Lower leg skin (tissue), 3 donors: ENCODE data around the gene CFDP1.

Experiments
- POLR2A ChIP-seq, 2 donors: fragments of 450-650 bp; IDR thresholded peaks; one replicate each; pipeline ENCODE4 v1.6.1; 2016 to 2017; ENCODE audit warnings: antibody characterized with exemption in 2 of 2, mild to moderate bottlenecking in 1 of 2, moderate library complexity in 1 of 2
- TF ChIP-seq, protein P1 (sequence below), 3 donors: fragments of 450-650 bp; IDR thresholded peaks; one replicate each; pipeline ENCODE4 v1.5.1; 2016; ENCODE audit warnings: antibody characterized with exemption in 3 of 3, mild to moderate bottlenecking in 3 of 3, moderate library complexity in 2 of 3

DNA sequence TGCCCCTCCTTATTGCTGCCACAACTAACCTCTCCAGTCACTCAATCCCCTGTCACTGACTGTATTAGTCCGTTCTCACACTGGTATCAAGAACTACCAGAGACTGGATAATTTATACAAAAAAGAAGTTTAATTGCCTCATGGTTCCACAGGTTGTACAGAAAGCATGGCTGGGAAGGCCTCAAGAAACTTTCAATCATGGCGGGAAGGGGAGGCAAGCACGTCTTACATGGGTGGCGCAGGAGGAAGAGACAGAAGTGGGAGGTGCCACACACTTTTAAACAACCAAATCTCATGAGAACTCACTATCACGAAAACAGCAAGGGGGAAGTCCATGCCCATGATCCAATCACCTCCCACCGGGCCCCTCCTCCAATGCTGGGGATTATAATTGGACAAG is 95.9 kb downstream of the CFDP1 start:
- TF ChIP-seq, protein P1, sequence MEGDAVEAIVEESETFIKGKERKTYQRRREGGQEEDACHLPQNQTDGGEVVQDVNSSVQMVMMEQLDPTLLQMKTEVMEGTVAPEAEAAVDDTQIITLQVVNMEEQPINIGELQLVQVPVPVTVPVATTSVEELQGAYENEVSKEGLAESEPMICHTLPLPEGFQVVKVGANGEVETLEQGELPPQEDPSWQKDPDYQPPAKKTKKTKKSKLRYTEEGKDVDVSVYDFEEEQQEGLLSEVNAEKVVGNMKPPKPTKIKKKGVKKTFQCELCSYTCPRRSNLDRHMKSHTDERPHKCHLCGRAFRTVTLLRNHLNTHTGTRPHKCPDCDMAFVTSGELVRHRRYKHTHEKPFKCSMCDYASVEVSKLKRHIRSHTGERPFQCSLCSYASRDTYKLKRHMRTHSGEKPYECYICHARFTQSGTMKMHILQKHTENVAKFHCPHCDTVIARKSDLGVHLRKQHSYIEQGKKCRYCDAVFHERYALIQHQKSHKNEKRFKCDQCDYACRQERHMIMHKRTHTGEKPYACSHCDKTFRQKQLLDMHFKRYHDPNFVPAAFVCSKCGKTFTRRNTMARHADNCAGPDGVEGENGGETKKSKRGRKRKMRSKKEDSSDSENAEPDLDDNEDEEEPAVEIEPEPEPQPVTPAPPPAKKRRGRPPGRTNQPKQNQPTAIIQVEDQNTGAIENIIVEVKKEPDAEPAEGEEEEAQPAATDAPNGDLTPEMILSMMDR (IDR thresholded peaks at IDR 0.05): no peak
- no peak for TF ChIP-seq POLR2A (IDR thresholded peaks at IDR 0.05)
